Keratinocyte (primary cell): ENCODE measurements around the gene RHOT1. TPM values are rescaled to one million over a fixed set of nuclear protein-coding genes. Genes with fewer than 3 reads are reported as not detected.

Experiments
- DNase-seq: peaks from one replicate; pipeline ENCODE4 v3.0.0-alpha.2; 2011; ENCODE audit warnings: low read depth, missing footprints, low spot score
- FAIRE-seq: peaks from 2 replicates; lab custom pipeline; 2011; peaks lifted over from hg19 to GRCh38; lab: Jason Lieb, UNC
- H2AFZ ChIP-seq: 2 replicates; pipeline ENCODE4 v1.6.0; 2012; ENCODE audit warnings: low read length, control low read depth, inconsistent platforms; ENCODE audit not compliant: control insufficient read depth
- H3K27ac ChIP-seq: 2 replicates; pipeline ENCODE4 v1.5.1; 2011; ENCODE audit warnings: low read length; ENCODE audit not compliant: control insufficient read depth, insufficient read depth
- H3K27me3 ChIP-seq: 3 replicates; pipeline ENCODE4 v1.6.0; 2011; ENCODE audit warnings: low read length; ENCODE audit not compliant: control insufficient read depth, insufficient read depth; ENCODE audit errors: extremely low read depth
- H3K36me3 ChIP-seq, 2 experiments: 2 replicates in 1 of 2; 3 replicates in 1 of 2; pipeline ENCODE4 v1.5.1; 2011; ENCODE audit warnings: low read length in 2 of 2, mild to moderate bottlenecking in 1 of 2; ENCODE audit not compliant: control insufficient read depth in 2 of 2, insufficient read depth in 2 of 2; ENCODE audit errors: extremely low read depth in 1 of 2
- H3K4me1 ChIP-seq: 3 replicates; pipeline ENCODE4 v1.5.1; 2011; ENCODE audit warnings: low read length; ENCODE audit not compliant: control insufficient read depth, insufficient read depth; ENCODE audit errors: extremely low read depth
- H3K4me2 ChIP-seq: 3 replicates; pipeline ENCODE4 v1.6.0; 2011; ENCODE audit warnings: low read depth, low read length; ENCODE audit not compliant: control insufficient read depth, insufficient read depth; ENCODE audit errors: extremely low read depth
- H3K4me3 ChIP-seq, 3 experiments: fragments of 200-600 bp in 1 of 3; sonication (generic) in 1 of 3; 2 replicates in 2 of 3; 3 replicates in 1 of 3; pipeline ENCODE4 v1.5.1; 2011 to 2016; ENCODE audit warnings: low read length in 3 of 3, mild to moderate bottlenecking in 3 of 3, control low read depth in 2 of 3, inconsistent platforms in 1 of 3, low read depth in 1 of 3, mixed read lengths in 1 of 3, mixed run types in 1 of 3, moderate library complexity in 1 of 3; ENCODE audit not compliant: control insufficient read depth in 2 of 3, insufficient read depth in 2 of 3; ENCODE audit errors: extremely low read depth in 1 of 3
- H3K79me2 ChIP-seq: 2 replicates; pipeline ENCODE4 v1.6.0; 2012; ENCODE audit warnings: low read length; ENCODE audit not compliant: control insufficient read depth, insufficient read depth
- H3K9ac ChIP-seq: 3 replicates; pipeline ENCODE4 v1.6.0; 2011; ENCODE audit warnings: low read length; ENCODE audit not compliant: control insufficient read depth, insufficient read depth; ENCODE audit errors: extremely low read depth
- H3K9me1 ChIP-seq: 3 replicates; pipeline ENCODE4 v1.6.0; 2011; ENCODE audit warnings: low read length; ENCODE audit not compliant: control insufficient read depth, insufficient read depth; ENCODE audit errors: extremely low read depth
- H3K9me3 ChIP-seq: 2 replicates; pipeline ENCODE4 v1.5.1; 2012; ENCODE audit warnings: low read depth, low read length; ENCODE audit not compliant: control insufficient read depth
- H4K20me1 ChIP-seq: 3 replicates; pipeline ENCODE4 v1.6.0; 2011; ENCODE audit warnings: low read length; ENCODE audit not compliant: control insufficient read depth, insufficient read depth; ENCODE audit errors: extremely low read depth
- CTCF ChIP-seq, 3 experiments: IDR thresholded peaks in 1 of 3; conservative IDR thresholded peaks in 1 of 3; optimal IDR thresholded peaks in 1 of 3; 2 replicates in 2 of 3; 3 replicates in 1 of 3; pipeline versions ENCODE3 to v1.5.1; 2011; ENCODE audit warnings: low read length in 3 of 3, mild to moderate bottlenecking in 3 of 3, moderate library complexity in 2 of 3, control low read depth in 1 of 3, inconsistent platforms in 1 of 3; ENCODE audit not compliant: insufficient read depth in 2 of 3; ENCODE audit errors: extremely low read depth in 1 of 3
- EZH2 ChIP-seq: IDR thresholded peaks from one replicate; pipeline ENCODE4 v1.6.1; 2012; ENCODE audit warnings: inconsistent platforms, mild to moderate bottlenecking, low read length, moderate library complexity
- dilution Hi-C: fragments of 300-500 bp; cut with MboI; formaldehyde crosslinking; loops from one replicate; pipeline ENCODE4 v1.7.0; 2020; ENCODE audit warnings: low sequenced_read_pairs; ENCODE audit not compliant: extremely low pct_ligation_motif_present
- polyA plus RNA-seq, 5 experiments: library from polyadenylated mRNA; depleted of rRNA in 3 of 5; stranded (reverse) in 3 of 5; stranded (forward) in 1 of 5; unstranded in 1 of 5; fragments of >200 nt; gene quantifications; 1 replicate in 1 of 5; 2 replicates in 3 of 5; 3 replicates in 1 of 5; pipeline versions ENCODE4 v1.2.1 to v1.2.3, GENCODE V29; 2011 to 2012; ENCODE audit warnings: missing spikeins in 2 of 5, low read depth in 1 of 5, low replicate concordance in 1 of 5

The RHOT1 gene
- polyA plus RNA-seq, 1 donor (not counting 4 experiments of a cell fraction or from before 2014, with no cell fraction given) = 50.4 TPM

GRCh38 chr17:32102646-32103186 is 39.6 kb upstream of the RHOT1 start:
- no peaks in the 10 kb centered on the region for H3K79me2 ChIP-seq
- H3K4me2 ChIP-seq = no peak overlapping the region
- no peak overlapping the region for H3K27ac ChIP-seq
- H3K4me1 ChIP-seq = peaks cover 3% of the 10 kb centered on the region
- H2AFZ ChIP-seq = no peak overlapping the region
- DNase-seq (no peak), FAIRE-seq (no peak)
- no peak overlapping the region for H3K9ac ChIP-seq
- H3K27me3 ChIP-seq = no peaks in the 10 kb centered on the region
- dilution Hi-C loops = no loop called here
- H3K9me3 ChIP-seq = no peaks in the 10 kb centered on the region
- TF ChIP-seq CTCF (optimal IDR thresholded peaks at IDR 0.05 in 1 of 3, IDR thresholded peaks at IDR 0.05 in 1 of 3, conservative IDR thresholded peaks at IDR 0.05 in 1 of 3; ENCODE audit: extremely low read depth in 1 of 3, insufficient read depth in 2 of 3, low read length in 3 of 3) = no peak
- TF ChIP-seq EZH2 = no peak
- no peaks in the 10 kb centered on the region for H3K36me3 ChIP-seq
- H4K20me1 ChIP-seq = no peaks in the 10 kb centered on the region
- H3K4me3 ChIP-seq = no peak overlapping the region
- H3K9me1 ChIP-seq = no peaks in the 10 kb centered on the region

GRCh38 chr17:32103476-32104113 is 38.7 kb upstream of the RHOT1 start:
- Histone ChIP-seq H3K9me1 (no peaks in the 10 kb centered on the region), H3K4me3 (no peak overlapping the region), H3K4me2 (no peak overlapping the region), H3K79me2 (no peaks in the 10 kb centered on the region), H2AFZ (no peak overlapping the region), H3K9me3 (no peaks in the 10 kb centered on the region), H3K36me3 (no peaks in the 10 kb centered on the region), H3K9ac (no peak overlapping the region), H3K4me1 (peaks cover 3% of the 10 kb centered on the region), H3K27me3 (no peaks in the 10 kb centered on the region), H4K20me1 (no peaks in the 10 kb centered on the region), H3K27ac (no peak overlapping the region)
- DNase-seq = no peak
- FAIRE-seq = no peak
- dilution Hi-C loops = no loop called here
- TF ChIP-seq EZH2 (no peak), CTCF (optimal IDR thresholded peaks at IDR 0.05 in 1 of 3, IDR thresholded peaks at IDR 0.05 in 1 of 3, conservative IDR thresholded peaks at IDR 0.05 in 1 of 3; ENCODE audit: extremely low read depth in 1 of 3, insufficient read depth in 2 of 3, low read length in 3 of 3) (no peak)
